Measurements from ENCODE around the gene CORO2A. TPM values are rescaled to one million over a fixed set of nuclear protein-coding genes. Genes with fewer than 3 reads are reported as not detected.

The CORO2A gene
- total RNA-seq, 4 donors from 2014 or later = 2.8 to 4.6 (median 4.2) TPM

DNA sequence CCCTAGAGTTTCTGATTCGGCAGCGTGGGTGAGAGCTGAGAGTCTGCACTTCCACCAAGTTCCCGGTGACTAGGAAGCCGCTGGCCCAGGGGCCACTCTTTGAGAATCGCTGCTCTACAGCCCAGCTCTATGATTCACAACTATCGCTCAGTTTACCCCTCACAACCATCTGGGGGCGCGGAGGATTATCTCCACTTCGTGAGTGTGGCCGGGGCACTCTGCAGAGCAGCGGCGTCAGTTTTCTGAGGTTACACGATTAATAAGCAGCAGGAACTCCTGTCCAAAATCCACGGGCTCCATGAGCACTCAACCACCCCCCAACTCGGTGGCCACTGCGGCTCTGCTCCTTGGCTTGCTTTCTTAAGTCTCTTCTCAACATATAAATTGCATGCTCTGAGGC, 19.3 kb downstream of the CORO2A start:
- no peaks in the 10 kb centered on the region for H3K4me1 ChIP-seq
- no peak for TF ChIP-seq CTCF (IDR thresholded peaks at IDR 0.05)
- no peak for TF ChIP-seq POLR2A (IDR thresholded peaks at IDR 0.05)
- intact Hi-C loops (cut with DNase I; ENCODE audit: low total_unique reads) = no loop called here
- no peaks in the 10 kb centered on the region for H3K36me3 ChIP-seq
- DNase-seq = no peak
- H3K9me3 ChIP-seq = no peaks in the 10 kb centered on the region
- H3K4me3 ChIP-seq = no peak overlapping the region
- H3K27me3 ChIP-seq = no peaks in the 10 kb centered on the region
- no peak overlapping the region for H3K27ac ChIP-seq

DNA sequence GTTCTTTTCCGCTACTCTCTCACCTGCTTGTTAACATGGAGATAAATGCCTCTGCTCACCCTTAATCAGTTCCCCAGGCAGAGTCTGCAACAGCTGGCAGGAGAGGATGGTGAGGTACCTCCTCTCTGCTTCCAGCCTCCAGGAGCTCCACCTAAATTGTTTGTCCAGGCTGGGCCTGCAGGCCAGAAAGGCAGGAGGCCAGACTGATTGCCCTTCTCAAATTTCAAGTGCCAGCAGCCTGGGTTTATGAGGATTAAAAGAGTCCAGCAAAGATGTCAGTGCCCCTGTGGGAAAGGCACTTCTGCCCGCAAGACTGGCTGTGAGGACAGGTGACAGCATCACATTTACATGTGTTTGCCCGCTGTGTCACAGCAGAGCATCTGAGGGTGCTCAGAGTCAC, 19.8 kb downstream of the CORO2A start:
- Histone ChIP-seq H3K4me3 (no peak overlapping the region), H3K9me3 (no peaks in the 10 kb centered on the region), H3K36me3 (no peaks in the 10 kb centered on the region), H3K27ac (no peak overlapping the region), H3K27me3 (no peaks in the 10 kb centered on the region), H3K4me1 (no peaks in the 10 kb centered on the region)
- no peak for DNase-seq
- TF ChIP-seq POLR2A (IDR thresholded peaks at IDR 0.05) = no peak
- no peak for TF ChIP-seq CTCF (IDR thresholded peaks at IDR 0.05)
- intact Hi-C loops (cut with DNase I; ENCODE audit: low total_unique reads) = no loop called here

DNA sequence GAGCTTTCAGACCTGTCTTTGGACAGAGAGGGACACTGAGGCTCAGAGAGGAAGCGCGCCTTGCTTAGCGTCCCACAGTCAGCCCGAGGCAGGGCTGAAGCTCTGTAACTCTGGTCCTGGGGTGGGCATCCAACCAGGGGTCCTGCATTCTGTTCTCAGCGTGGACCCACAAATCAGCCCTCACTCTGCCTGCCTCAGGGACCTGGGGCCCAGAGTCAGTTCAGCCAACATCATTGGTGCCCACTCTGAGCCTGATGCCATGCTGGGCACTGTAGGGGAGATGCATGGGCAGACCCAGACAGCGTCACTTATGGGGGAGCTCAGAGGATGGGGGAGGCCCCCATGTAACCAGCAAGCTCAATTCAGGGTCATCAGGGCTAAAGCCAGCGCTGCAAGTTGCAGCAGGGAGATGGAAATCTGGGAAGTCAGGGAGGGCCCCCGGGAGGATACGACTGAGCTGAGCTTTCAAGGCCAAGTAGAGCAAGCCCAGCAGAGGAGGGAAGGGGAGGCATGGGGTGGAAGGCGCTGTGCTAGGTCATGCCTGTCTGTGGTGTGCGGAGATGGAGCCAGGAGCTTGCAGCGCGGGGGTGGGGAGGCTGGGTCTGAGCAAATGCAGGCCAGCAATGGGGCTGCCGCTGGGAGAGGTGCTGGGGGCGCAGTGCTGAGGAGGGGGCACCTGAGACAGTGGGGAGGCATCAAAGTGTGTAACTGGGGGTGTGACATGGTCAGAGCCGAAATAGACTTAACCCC, 21.1 kb downstream of the CORO2A start:
- no peaks in the 10 kb centered on the region for H3K4me1 ChIP-seq
- no peak for DNase-seq

DNA sequence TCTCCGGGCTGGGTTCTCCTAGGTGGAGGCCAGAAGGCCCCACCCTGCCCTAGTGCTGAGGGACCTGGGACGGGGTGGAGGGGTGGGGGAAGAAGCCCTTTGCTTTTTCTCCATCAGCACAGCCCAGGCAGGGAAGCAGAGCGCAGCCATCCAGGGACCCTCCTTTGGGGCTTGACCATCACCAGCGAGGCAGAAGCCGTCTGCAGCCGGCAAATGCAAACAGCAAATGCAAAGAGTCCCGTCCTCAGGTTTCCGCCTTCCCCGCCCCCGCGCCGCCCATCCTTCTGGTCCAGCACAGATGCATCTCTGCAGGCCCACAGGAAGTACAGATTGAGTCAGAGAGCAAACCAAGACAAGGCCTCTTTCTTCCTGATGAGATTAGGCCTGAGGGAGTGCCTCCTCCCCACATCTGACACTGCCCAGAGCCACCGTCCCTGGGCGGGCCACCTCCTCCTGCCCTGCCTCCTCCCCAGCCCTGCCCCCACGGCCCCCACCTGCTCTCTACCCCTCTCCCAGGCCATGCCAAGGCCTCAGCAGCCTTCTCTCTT, 23.4 kb downstream of the CORO2A start:
- Histone ChIP-seq H3K4me3 (no peak overlapping the region), H3K36me3 (no peaks in the 10 kb centered on the region), H3K27me3 (no peaks in the 10 kb centered on the region), H3K9me3 (no peaks in the 10 kb centered on the region), H3K27ac (no peak overlapping the region), H3K4me1 (no peaks in the 10 kb centered on the region)
- DNase-seq = no peak
- TF ChIP-seq CTCF (IDR thresholded peaks at IDR 0.05) (no peak), POLR2A (IDR thresholded peaks at IDR 0.05) (no peak)
- intact Hi-C loops (cut with DNase I; ENCODE audit: low total_unique reads) = no loop called here

More for the DNA sequence above, 21.1 kb downstream of the CORO2A start:
- Histone ChIP-seq H3K4me3 (no peak overlapping the region), H3K27ac (no peak overlapping the region), H3K9me3 (no peaks in the 10 kb centered on the region), H3K36me3 (no peaks in the 10 kb centered on the region), H3K27me3 (no peaks in the 10 kb centered on the region)
- no peak for TF ChIP-seq CTCF (IDR thresholded peaks at IDR 0.05)
- TF ChIP-seq POLR2A (IDR thresholded peaks at IDR 0.05) = no peak
- intact Hi-C loops (cut with DNase I; ENCODE audit: low total_unique reads) = no loop called here

- Histone ChIP-seq H3K36me3 (no peaks in the 10 kb centered on the region), H3K4me3 (no peak overlapping the region), H3K27ac (no peak overlapping the region), H3K9me3 (no peaks in the 10 kb centered on the region), H3K4me1 (no peaks in the 10 kb centered on the region), H3K27me3 (no peaks in the 10 kb centered on the region)
- TF ChIP-seq CTCF (IDR thresholded peaks at IDR 0.05) = no peak
- TF ChIP-seq POLR2A (IDR thresholded peaks at IDR 0.05) = no peak
- intact Hi-C loops (cut with DNase I; ENCODE audit: low total_unique reads) = no loop called here
- DNase-seq = no peak
Measured at GRCh38 chr9:98168153-98168780, 24.2 kb downstream of the CORO2A start.
